ENCODE data around the gene NR6A1.

The NR6A1 gene

DNA sequence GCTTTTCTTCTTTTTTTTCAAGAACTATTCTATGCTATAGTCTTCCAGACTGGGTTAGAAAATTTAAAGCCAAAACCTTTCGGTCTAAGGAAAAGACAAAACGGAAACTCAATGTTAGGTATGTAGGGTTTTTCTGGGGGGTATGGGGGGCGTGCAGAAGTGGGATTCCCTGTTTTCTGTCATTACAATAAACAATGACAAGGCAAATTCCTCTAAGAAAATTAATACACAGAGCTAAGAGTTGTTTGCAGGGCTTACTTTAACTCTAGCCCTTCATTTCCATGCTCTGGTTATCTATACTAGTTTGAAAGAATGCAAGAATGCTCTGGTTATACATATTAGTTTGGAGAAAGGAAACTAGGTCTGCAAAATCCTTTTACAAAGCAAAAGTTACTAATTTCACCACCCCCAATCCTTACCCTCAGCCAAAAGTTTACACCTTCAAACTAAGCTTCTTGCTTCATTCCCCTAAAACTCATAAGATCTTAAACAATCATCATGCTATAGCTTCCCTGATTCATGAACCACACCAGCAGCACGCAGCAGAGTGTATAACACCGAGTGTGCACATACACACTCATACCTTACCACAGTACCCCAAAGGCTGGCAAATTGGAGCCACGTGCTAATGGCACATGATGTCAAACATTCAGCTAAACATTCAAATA is 174.8 kb downstream of the NR6A1 start:
- no peak overlapping the region for H3K4me3 ChIP-seq (ENCODE audit: low read depth, low read length)
- no peak for DNase-seq (ENCODE audit: low read depth)
- TF ChIP-seq, protein P1, sequence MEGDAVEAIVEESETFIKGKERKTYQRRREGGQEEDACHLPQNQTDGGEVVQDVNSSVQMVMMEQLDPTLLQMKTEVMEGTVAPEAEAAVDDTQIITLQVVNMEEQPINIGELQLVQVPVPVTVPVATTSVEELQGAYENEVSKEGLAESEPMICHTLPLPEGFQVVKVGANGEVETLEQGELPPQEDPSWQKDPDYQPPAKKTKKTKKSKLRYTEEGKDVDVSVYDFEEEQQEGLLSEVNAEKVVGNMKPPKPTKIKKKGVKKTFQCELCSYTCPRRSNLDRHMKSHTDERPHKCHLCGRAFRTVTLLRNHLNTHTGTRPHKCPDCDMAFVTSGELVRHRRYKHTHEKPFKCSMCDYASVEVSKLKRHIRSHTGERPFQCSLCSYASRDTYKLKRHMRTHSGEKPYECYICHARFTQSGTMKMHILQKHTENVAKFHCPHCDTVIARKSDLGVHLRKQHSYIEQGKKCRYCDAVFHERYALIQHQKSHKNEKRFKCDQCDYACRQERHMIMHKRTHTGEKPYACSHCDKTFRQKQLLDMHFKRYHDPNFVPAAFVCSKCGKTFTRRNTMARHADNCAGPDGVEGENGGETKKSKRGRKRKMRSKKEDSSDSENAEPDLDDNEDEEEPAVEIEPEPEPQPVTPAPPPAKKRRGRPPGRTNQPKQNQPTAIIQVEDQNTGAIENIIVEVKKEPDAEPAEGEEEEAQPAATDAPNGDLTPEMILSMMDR (IDR thresholded peaks at IDR 0.05; ENCODE audit: control insufficient read depth, extremely low read depth, insufficient read depth) = no peak

DNA sequence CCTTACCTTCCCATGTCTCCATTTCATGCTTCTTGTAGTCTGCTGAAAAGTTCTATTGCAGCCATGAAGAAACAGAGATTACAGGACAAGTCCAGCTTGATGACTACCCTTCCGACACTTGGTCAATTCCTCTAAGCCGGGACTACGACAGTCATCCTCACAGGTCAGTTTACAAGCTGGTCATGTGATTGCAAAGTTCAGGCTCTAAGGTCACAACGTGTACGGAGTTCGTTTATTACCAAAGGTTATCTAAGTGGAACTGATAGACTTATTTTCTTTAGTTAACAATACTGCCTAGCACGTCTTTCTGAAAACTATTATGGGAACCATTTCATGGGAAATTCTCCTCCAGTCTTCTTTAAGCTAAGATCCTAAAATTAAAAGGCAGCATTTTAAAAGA is 175.4 kb downstream of the NR6A1 start:
- H3K4me3 ChIP-seq (ENCODE audit: low read depth, low read length) = no peak overlapping the region
- no peak for DNase-seq (ENCODE audit: low read depth)
- TF ChIP-seq, protein P1 (IDR thresholded peaks at IDR 0.05; ENCODE audit: control insufficient read depth, extremely low read depth, insufficient read depth) = no peak

DNA sequence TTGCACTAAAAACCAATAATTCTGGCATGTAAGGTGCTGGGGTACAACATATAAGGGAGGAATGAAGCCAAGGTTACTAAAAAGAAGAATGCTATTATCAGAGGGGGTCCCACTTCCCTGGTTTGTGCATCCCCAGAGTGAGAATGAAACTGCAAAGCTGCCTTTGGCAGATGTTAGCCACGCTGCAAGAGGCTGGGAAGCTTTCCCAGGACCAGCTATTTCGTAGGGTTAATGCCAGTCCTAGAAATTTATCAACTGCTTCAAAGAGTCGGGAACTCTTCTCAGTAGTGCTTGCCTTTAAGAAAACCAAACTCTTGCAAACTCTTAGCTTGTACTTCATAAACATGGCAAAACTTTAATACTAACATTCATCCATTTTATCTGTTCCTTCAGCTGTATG is 176.4 kb downstream of the NR6A1 start:
- no peak for DNase-seq (ENCODE audit: low read depth)
- TF ChIP-seq, protein P1 (IDR thresholded peaks at IDR 0.05; ENCODE audit: control insufficient read depth, extremely low read depth, insufficient read depth) = no peak
- no peak overlapping the region for H3K4me3 ChIP-seq (ENCODE audit: low read depth, low read length)

DNA sequence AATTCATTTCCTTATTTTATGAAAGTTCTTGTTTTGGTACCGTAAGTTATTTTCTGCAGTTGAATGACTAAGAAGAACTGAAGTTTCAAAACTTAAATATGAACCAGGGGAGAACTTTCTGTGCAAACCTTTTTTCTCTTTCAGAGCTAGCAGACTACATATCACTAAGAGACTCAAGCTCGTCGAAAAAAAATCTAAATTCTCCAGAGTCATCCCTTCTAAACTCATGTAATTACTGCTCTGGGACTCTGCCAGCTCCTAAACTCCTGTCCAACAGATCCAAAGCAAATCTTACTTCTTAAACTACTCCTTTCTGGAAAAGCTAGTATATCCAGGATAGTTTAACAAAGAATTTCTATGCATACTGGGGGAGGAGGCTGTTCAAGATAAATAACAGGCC is 176.9 kb downstream of the NR6A1 start:
- TF ChIP-seq, protein P1 (IDR thresholded peaks at IDR 0.05; ENCODE audit: control insufficient read depth, extremely low read depth, insufficient read depth) = no peak
- DNase-seq (ENCODE audit: low read depth) = no peak
- no peak overlapping the region for H3K4me3 ChIP-seq (ENCODE audit: low read depth, low read length)

DNA sequence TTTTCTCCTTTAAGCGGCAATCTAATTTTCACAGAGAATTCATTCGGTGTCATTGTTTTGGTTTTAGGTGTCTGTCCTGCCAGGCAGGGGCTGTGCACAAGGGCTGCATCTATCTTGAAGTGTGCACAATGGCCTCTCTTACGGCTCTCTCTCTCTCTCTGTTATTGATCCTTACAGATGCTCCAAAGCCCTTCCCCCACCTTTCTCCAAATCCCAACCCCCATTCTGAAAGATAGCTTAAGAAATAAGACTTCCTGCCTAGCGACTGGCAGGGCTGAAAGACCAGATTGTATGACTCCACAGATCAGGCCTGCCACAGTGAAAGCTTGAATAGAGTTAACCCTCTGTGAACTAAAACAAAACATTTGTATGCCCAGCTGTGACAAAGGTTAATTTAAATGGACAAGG is 177.5 kb downstream of the NR6A1 start:
- TF ChIP-seq, protein P1 (IDR thresholded peaks at IDR 0.05; ENCODE audit: control insufficient read depth, extremely low read depth, insufficient read depth) = no peak
- no peak for DNase-seq (ENCODE audit: low read depth)
- H3K4me3 ChIP-seq (ENCODE audit: low read depth, low read length) = no peak overlapping the region

DNA sequence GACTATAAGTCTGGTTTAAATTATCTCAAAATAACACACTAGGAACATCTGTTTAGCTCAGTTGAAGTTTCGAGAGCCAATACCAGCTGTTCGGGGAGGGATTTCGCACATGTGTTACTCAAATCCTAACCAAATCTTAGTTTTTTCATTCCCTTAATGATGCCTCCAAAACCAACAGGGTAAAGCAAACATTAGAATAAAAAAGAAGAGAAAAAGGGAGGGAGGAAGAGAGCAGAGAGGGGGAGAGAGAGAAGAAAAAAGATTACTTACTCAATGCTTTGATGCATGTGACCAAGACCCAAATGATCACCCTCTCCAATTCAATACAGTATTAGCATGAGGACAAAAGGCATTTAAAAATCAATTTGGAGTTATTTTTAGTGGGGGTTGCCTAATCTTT is 177.9 kb downstream of the NR6A1 start:
- no peak overlapping the region for H3K4me3 ChIP-seq (ENCODE audit: low read depth, low read length)
- TF ChIP-seq, protein P1 (IDR thresholded peaks at IDR 0.05; ENCODE audit: control insufficient read depth, extremely low read depth, insufficient read depth) = no peak
- DNase-seq (ENCODE audit: low read depth) = no peak

All from LNCaP clone FGC (cell line).